GM11168 (cell line): ENCODE data around the gene TBC1D17.

Experiments
- in situ Hi-C: fragments of 300-500 bp; cut with MboI; formaldehyde crosslinking; loops from one replicate; pipeline ENCODE4 v1.12.0; 2022; ENCODE audit warnings: low sequenced_read_pairs; ENCODE audit not compliant: unreplicated experiment

Gene TBC1D17

GRCh38 chr19:49874503-49875157 lies 2.9 kb upstream of the TBC1D17 start:
- in situ Hi-C loops = no loop called here

- in situ Hi-C loops = no loop called here
Measured at GRCh38 chr19:49875177-49875576, 2.3 kb upstream of the TBC1D17 start.

- in situ Hi-C loops = no loop called here
Measured at GRCh38 chr19:49875857-49876421, 1.6 kb upstream of the TBC1D17 start.

GRCh38 chr19:49876422-49877019 lies 981 bp upstream of the TBC1D17 start:
- in situ Hi-C loops = no loop called here

- in situ Hi-C loops = no loop called here
Measured at GRCh38 chr19:49877879-49878743, 609 bp downstream of the TBC1D17 start.

- in situ Hi-C loops = no loop called here
Measured at GRCh38 chr19:49878744-49879070, 1.2 kb downstream of the TBC1D17 start.

GRCh38 chr19:49879243-49879963 lies 1.9 kb downstream of the TBC1D17 start:
- in situ Hi-C loops = no loop called here

- in situ Hi-C loops = no loop called here
Measured at GRCh38 chr19:49880162-49880869, 2.8 kb downstream of the TBC1D17 start.

GRCh38 chr19:49881186-49881585 lies 3.7 kb downstream of the TBC1D17 start:
- in situ Hi-C loops = no loop called here

- in situ Hi-C loops = no loop called here
Measured at GRCh38 chr19:49881672-49882394, 4.3 kb downstream of the TBC1D17 start.

- in situ Hi-C loops = no loop called here
Measured at GRCh38 chr19:49882643-49883042, 5.1 kb downstream of the TBC1D17 start.

GRCh38 chr19:49883094-49883493 lies 5.6 kb downstream of the TBC1D17 start:
- in situ Hi-C loops = no loop called here

GRCh38 chr19:49884109-49884508 lies 6.6 kb downstream of the TBC1D17 start:
- in situ Hi-C loops = no loop called here

- in situ Hi-C loops = no loop called here
Measured at GRCh38 chr19:49884760-49885159, 7.3 kb downstream of the TBC1D17 start.

- in situ Hi-C loops = no loop called here
Measured at GRCh38 chr19:49887037-49887664, 9.6 kb downstream of the TBC1D17 start.

- in situ Hi-C loops = no loop called here
Measured at GRCh38 chr19:49887665-49888509, 10.4 kb downstream of the TBC1D17 start.

- in situ Hi-C loops = no loop called here
Measured at GRCh38 chr19:49888510-49888824, 11.0 kb downstream of the TBC1D17 start.
